HG02870 (cell line): ENCODE results near the gene CCDC149.

Source experiments
- ATAC-seq: cut with Tn5 transposase; IDR thresholded peaks from one replicate; pipeline ENCODE4 v1.9.1; 2021; ENCODE audit warnings: mild to moderate bottlenecking, moderate library complexity; ENCODE audit not compliant: unreplicated experiment

Gene CCDC149

DNA sequence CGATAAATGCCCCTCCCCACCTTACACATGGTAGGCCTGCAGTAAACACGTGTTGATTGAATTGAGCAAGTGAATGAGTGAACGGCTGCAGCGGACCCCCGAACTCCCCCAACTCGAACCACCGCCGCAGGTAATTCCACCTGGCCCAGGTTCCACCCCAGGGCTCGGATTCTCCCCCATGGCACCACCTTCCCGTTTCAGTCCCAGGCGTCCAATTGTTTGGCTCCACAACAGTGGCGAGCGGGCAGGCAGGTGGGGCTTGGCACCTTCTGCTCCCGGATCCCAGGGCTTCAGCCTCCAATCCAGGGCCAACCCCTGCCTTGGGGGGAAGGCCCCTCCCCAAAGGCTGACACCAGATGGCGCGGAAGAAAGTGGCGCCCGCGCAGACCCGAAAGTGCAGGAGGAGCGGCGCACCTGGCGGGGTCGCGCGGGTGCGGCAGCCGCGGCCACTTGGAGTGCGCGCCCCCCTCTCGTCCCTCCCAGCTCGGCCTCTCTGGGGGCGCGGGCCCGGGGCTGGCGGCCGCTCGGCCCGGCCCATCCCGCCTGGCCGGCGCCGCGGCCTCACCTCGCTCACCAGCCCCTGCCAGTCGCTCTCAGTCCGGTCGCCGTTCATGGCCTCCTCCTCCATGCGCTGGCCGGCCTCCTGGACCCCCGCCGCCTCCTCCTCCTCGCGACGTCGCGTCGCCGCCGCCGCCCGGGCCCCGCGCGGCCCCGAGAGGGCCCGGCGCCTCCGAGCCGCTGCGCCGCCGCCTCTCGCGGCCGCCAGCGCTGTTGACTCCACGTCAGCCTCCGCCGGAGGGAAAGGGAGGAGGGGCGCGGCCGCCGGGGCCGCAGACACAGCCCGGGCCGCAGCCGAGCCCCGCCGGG is at the start of gene CCDC149:
TSS of gene CCDC149 (minus strand) at position 791 of the 867 bp plus-strand sequence. CDS start at position 613, 178 bp downstream.
- peak; percentile 70 for ATAC-seq

DNA sequence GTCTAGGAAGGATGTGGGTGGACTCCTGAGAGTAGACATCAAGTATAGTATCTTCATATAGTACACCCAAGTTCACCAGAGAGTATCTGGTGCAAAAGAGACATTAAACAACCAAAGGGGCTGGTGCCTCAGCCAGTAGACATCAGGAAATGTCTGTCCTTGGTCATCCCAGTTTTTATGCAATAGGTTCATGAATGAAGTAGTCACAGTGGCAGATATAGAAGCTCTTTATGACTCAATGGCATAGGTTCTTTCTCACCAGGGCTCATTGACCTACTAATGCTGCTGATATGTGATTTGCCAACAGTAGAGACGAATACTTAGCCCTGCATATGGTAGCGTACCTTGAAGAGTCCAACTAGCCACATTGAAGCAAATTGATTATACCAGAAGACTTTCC is 45.0 kb upstream of the CCDC149 start:
- ATAC-seq, result no peak

- no peak for ATAC-seq
Observed at GRCh38 chr4:24956763-24957162, 43.9 kb upstream of the CCDC149 start.

DNA sequence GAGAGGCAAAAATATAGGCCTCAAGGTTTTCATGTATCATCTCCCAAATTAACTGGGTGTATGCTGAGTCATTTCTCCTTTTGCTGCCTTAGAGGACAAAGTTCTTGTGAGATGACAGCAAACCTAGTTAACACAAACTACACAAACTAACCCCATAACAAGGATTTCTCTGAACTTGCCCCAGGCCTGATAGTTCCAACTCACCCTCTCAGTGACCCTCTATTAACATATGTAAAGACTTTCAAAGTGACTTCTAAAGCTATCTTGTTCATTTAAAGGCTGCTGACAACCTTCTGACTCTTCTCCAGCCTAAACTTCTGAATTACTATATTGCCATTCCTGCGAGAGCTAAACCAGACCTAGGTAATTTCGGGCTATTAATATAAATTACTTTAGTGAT is 43.2 kb upstream of the CCDC149 start:
- ATAC-seq, result no peak

DNA sequence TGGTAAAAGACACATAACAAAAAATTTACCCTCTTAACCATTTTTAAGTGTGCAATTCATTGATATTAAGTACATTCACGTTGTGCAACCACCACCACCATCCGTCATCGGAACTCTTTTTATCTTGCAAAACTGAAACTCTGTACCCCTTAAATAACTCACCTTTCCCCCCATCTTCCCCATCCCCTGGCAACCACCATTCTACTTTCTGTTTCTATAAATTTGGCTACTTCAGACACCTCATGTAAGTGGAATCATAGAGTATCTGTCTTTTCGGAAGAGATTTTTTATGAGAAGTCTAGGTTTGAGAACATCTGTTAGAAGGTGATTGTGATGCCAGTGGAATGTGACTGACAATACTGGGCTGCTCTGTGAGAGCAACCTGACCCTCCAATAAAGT is 39.8 kb upstream of the CCDC149 start:
- ATAC-seq, result no peak

- ATAC-seq, result no peak
Observed at GRCh38 chr4:24949970-24950369, 37.1 kb upstream of the CCDC149 start.

DNA sequence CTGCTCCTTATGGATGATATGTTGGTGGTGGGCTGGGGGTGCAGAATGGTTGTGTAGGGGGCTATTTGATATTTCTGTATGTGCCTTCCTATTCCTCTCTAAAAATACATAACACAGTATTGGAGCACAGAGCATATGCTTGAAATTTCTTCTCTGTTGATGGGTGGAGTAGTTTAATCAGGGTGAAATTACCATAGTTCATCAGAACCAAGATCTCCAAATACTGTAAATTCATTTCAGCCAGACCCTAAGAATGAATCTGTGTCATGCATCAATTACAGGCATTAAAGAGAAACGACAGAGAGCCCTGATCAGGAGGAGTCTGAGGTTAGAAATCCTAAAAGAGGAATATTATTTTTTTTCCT is 25.1 kb upstream of the CCDC149 start:
- no peak for ATAC-seq

DNA sequence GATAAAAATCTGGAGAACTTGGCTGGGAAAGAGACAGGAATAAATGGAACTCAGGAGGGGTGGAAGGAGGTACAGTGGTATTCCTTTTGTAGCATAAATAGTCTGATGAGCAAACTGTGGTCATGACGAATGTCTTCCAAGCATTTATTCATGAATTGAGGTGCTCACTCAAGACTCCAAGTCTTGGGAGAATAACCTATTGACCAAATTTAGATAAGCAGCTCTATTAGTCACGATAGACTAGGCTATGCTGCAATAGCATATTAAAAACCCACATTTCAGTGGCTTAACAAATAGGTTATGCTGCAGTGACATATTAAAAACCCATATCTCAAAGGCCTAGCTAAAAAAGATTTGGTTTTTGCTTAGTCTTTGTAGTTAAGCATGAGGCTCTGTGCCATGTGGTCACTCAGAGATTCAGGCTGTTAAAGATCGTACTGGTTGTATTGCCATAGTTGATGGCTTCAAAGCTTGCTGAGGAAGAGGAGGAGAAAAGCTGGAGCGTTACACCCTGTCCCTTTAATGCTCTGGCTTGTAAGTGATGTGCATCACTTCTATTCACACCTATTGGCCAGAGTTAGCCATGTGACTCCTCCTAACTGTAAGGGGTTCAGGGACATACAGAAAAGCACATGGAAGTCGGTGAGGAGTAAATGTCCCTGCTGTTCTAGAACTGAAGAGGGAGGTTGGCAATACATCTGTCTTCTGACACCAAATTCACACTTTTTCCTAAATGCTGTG is 24.5 kb upstream of the CCDC149 start:
- no peak for ATAC-seq

DNA sequence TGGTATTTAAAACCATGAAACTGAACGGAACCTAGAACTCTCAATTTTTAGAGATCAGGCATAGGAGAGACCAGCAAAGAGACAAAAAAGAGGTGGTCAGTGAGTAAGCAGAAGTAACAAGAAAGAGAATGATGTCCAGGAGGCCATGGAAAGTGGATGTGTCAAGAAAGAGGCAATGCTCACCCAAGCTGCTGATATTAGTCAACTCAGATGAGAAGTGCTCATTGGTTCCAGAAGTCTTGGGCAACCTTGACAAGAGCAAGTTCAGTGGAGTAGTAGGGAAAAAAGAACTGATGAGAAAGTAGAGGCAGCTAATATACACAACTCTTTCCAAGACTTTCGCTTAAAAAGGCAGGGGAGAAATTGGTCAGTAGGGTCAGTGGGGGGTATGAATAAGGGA is 23.0 kb upstream of the CCDC149 start:
- ATAC-seq, result no peak

DNA sequence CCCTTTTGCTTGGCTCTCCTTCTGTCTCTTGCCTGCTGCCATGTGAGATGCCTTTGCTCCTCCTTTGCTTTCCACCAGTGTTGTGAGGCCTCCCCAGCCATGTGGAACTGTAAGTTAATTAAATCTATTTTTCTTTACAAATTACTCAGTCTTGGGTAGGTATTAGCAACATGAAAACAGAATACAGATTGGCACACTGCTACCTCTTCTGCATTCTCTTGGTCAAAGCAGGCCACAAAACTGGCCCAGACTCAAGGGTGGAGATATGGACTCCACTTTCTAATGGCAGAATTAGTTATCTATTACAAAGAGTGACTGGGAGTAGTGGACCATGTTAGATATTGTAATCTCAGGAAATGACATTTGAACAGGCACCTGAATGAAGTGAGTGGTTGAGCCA is 21.5 kb upstream of the CCDC149 start:
- no peak for ATAC-seq

- no peak for ATAC-seq
Observed at GRCh38 chr4:24933684-24934275, 20.9 kb upstream of the CCDC149 start.

GRCh38 chr4:24932515-24933225 is 19.8 kb upstream of the CCDC149 start:
- ATAC-seq, result no peak

DNA sequence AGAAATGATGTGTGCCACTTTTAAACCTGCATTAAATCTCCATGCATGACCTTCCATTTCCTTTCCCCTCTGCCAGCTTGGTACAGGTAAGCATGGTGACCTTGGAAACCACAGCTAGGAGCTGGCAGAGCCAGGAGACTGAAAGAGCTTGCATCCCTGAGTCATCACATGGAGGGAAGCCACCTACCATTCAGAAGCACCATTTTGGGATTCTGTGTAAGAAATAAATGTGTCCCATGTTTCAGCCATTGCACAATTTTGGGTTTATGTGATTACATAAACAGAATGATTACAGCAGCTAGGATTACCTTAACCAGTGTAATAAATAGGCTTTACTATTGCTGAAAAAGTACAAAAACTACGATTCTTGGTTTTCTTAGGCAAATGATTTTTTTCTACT is 17.3 kb upstream of the CCDC149 start:
- no peak for ATAC-seq

GRCh38 chr4:24928708-24929107 is 15.9 kb upstream of the CCDC149 start:
- peak; percentile 58 for ATAC-seq

GRCh38 chr4:24927049-24927448 is 14.2 kb upstream of the CCDC149 start:
- ATAC-seq, result peak; percentile 68

- ATAC-seq, result no peak
Observed at GRCh38 chr4:24924309-24924781, 11.5 kb upstream of the CCDC149 start.

DNA sequence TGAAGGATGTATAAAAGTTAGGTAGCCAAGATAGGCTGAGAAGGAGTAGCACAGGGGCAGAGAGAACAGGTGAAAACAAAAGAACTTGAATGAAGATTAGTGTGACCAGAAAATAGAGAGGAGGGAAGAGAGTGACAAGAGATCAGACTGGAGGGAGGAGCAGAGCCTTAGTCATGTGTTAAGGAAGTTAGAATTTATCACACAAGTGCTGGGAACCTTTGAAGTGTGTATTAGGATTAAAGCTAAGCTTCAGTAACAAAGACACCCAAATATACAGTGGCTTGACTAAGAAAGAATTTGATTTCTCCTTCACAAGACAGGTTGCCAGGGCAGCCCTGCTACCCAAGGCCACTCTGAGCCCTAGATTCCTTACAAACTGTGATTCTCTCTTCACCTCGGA is 10.7 kb upstream of the CCDC149 start:
- ATAC-seq, result no peak

- ATAC-seq, result no peak
Observed at GRCh38 chr4:24923002-24923401, 10.2 kb upstream of the CCDC149 start.

DNA sequence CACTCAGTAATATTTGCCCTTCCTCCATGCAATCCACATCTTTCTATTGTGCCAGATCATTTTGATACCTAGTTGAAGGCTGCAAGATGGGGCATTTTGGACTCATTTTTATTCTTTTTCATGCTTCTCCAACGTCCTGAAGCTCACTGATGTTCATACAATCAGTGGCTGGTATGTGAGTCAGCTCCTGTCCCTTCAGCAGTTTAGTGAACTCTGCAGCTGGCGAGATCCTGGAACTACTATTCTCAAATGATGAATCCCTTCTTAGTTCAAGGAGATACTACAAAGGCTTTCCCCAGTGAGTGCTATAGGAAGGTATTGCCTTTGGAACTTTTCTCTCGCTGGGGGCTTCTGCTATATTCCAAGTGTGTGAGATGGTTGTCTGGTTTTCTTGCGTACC is 9.6 kb upstream of the CCDC149 start:
- ATAC-seq, result no peak

GRCh38 chr4:24921491-24921890 is 8.6 kb upstream of the CCDC149 start:
- no peak for ATAC-seq

DNA sequence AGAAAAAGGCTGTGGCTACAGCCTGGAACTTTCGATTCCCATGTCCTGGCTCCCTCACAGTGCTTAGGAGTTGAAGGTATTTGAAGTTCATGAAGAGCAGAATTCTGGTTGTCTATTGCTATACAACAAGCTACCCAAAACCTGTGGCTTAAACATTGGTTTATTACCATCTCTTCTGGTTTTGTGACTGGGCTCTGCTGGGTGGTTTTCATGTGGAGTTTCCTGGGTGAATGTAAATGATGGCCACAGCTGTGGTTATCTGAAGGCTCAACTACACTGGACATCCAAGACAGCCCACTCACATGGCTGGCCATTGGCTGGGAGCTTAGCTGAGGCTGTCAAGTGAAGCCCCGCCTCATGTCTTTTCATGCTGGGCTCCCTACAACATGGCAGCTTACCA is 7.2 kb upstream of the CCDC149 start:
- no peak for ATAC-seq
